ENCODE data around the gene JAK1.

JAK1 gene

GRCh38 chr1:64857347-64857746, 109.0 kb downstream of the JAK1 start:
- no peak for DNase-seq

- DNase-seq, result no peak
These were observed 109.8 kb downstream of the JAK1 start for GRCh38 chr1:64856553-64856952.

- no peak for DNase-seq
These were observed 110.8 kb downstream of the JAK1 start for GRCh38 chr1:64855557-64855956.

- DNase-seq, result no peak
These were observed 111.7 kb downstream of the JAK1 start for GRCh38 chr1:64854674-64855073.

- DNase-seq, result no peak
These were observed 114.7 kb downstream of the JAK1 start for GRCh38 chr1:64851664-64852063.

- DNase-seq, result no peak
These were observed 115.5 kb downstream of the JAK1 start for GRCh38 chr1:64850846-64851245.

- no peak for DNase-seq
These were observed 116.4 kb downstream of the JAK1 start for GRCh38 chr1:64849942-64850341.

GRCh38 chr1:64848803-64849202, 117.5 kb downstream of the JAK1 start:
- DNase-seq, result no peak

GRCh38 chr1:64848136-64848535, 118.2 kb downstream of the JAK1 start:
- DNase-seq, result no peak

- DNase-seq, result no peak
These were observed 118.7 kb downstream of the JAK1 start for GRCh38 chr1:64847666-64848065.

- no peak for DNase-seq
These were observed 119.5 kb downstream of the JAK1 start for GRCh38 chr1:64846573-64847430.

GRCh38 chr1:64845831-64846425, 120.4 kb downstream of the JAK1 start:
- no peak for DNase-seq

GRCh38 chr1:64844609-64845008, 121.7 kb downstream of the JAK1 start:
- DNase-seq, result no peak

- no peak for DNase-seq
These were observed 122.2 kb downstream of the JAK1 start for GRCh38 chr1:64844175-64844574.

- no peak for DNase-seq
These were observed 122.7 kb downstream of the JAK1 start for GRCh38 chr1:64843675-64844074.

GRCh38 chr1:64842224-64842623, 124.1 kb downstream of the JAK1 start:
- no peak for DNase-seq

GRCh38 chr1:64841330-64842065, 124.9 kb downstream of the JAK1 start:
- DNase-seq, result no peak

GRCh38 chr1:64839732-64840405, 126.5 kb downstream of the JAK1 start:
- no peak for DNase-seq

GRCh38 chr1:64839261-64839660, 127.1 kb downstream of the JAK1 start:
- DNase-seq, result no peak

GRCh38 chr1:64838486-64838885, 127.9 kb downstream of the JAK1 start:
- DNase-seq, result no peak

GRCh38 chr1:64836802-64837201, 129.5 kb downstream of the JAK1 start:
- no peak for DNase-seq

GRCh38 chr1:64834734-64835133, 131.6 kb downstream of the JAK1 start:
- DNase-seq, result no peak

GRCh38 chr1:64830030-64830651, 136.2 kb downstream of the JAK1 start:
- DNase-seq, result no peak
